H9 (cell line): ENCODE data around the gene GDI2. TPM values are rescaled to one million over a fixed set of nuclear protein-coding genes. Genes with fewer than 3 reads are reported as not detected.

Experiments
- DNase-seq: peaks from one replicate; pipeline ENCODE4 v3.0.0-alpha.2; 2017
- H2AFZ ChIP-seq: one replicate; pipeline ENCODE4 v1.6.1; 2013; ENCODE audit warnings: mild to moderate bottlenecking, low read length, control low read depth, moderate library complexity
- H2AK5ac ChIP-seq: 2 replicates; pipeline ENCODE4 v1.6.1; 2013; ENCODE audit warnings: low read length, control low read depth, mixed read lengths; ENCODE audit not compliant: insufficient read length
- H2BK120ac ChIP-seq: one replicate; pipeline ENCODE4 v1.6.1; 2013; ENCODE audit warnings: low read depth, mild to moderate bottlenecking, low read length, control low read depth, inconsistent platforms; ENCODE audit not compliant: poor library complexity, severe bottlenecking
- H2BK12ac ChIP-seq: 2 replicates; pipeline ENCODE4 v1.6.1; 2013; ENCODE audit warnings: low read length, control low read depth, mixed read lengths, low read depth; ENCODE audit not compliant: insufficient read length
- H2BK15ac ChIP-seq: 2 replicates; pipeline ENCODE4 v1.6.1; 2013; ENCODE audit warnings: low read depth, low read length, control low read depth
- H2BK20ac ChIP-seq: one replicate; pipeline ENCODE4 v1.6.1; 2013; ENCODE audit warnings: low read depth, mild to moderate bottlenecking, low read length, control low read depth, inconsistent platforms; ENCODE audit not compliant: poor library complexity, severe bottlenecking
- H2BK5ac ChIP-seq: 2 replicates; pipeline ENCODE4 v1.6.1; 2013; ENCODE audit warnings: low read length, control low read depth, mixed read lengths; ENCODE audit not compliant: insufficient read length
- H3K14ac ChIP-seq: 2 replicates; pipeline ENCODE4 v1.6.1; 2013; ENCODE audit warnings: low read length, control low read depth; ENCODE audit not compliant: insufficient read depth
- H3K18ac ChIP-seq: 2 replicates; pipeline ENCODE4 v1.6.1; 2013; ENCODE audit warnings: low read depth, mild to moderate bottlenecking, mixed read lengths, low read length, control low read depth; ENCODE audit not compliant: insufficient read length
- H3K23ac ChIP-seq: 2 replicates; pipeline ENCODE4 v1.6.1; 2013; ENCODE audit warnings: low read length, control low read depth, mixed read lengths, low read depth; ENCODE audit not compliant: insufficient read length
- H3K23me2 ChIP-seq: 2 replicates; pipeline ENCODE4 v1.6.1; 2013; ENCODE audit warnings: low read depth, mild to moderate bottlenecking, mixed read lengths, low read length, control low read depth; ENCODE audit not compliant: insufficient read length, poor library complexity, severe bottlenecking
- H3K27ac ChIP-seq: 2 replicates; pipeline ENCODE4 v1.5.1; 2013; ENCODE audit warnings: low read length, control low read depth, mixed read lengths, low read depth; ENCODE audit not compliant: insufficient read length
- H3K27me3 ChIP-seq: 2 replicates; pipeline ENCODE4 v1.6.1; 2013; ENCODE audit warnings: low read length, control low read depth, inconsistent platforms; ENCODE audit not compliant: insufficient read depth
- H3K4ac ChIP-seq: 2 replicates; pipeline ENCODE4 v1.6.1; 2013; ENCODE audit warnings: low read depth, mild to moderate bottlenecking, control low read depth, inconsistent platforms, low read length, moderate library complexity
- H3K4me1 ChIP-seq: 2 replicates; pipeline ENCODE4 v1.6.1; 2013; ENCODE audit warnings: low read length, control low read depth, inconsistent platforms; ENCODE audit not compliant: insufficient read depth
- H3K4me2 ChIP-seq: 2 replicates; pipeline ENCODE4 v1.6.1; 2013; ENCODE audit warnings: low read length, control low read depth, mixed read lengths; ENCODE audit not compliant: insufficient read length, insufficient read depth
- H3K56ac ChIP-seq: 2 replicates; pipeline ENCODE4 v1.6.1; 2013; ENCODE audit warnings: low read depth, mild to moderate bottlenecking, mixed read lengths, low read length, control low read depth; ENCODE audit not compliant: insufficient read length
- H3K79me1 ChIP-seq: 2 replicates; pipeline ENCODE4 v1.6.1; 2013; ENCODE audit warnings: low read depth, mild to moderate bottlenecking, moderate library complexity, low read length, control low read depth, inconsistent platforms; ENCODE audit not compliant: insufficient read depth, poor library complexity, severe bottlenecking
- H3K79me2 ChIP-seq: 2 replicates; pipeline ENCODE4 v1.6.1; 2013; ENCODE audit warnings: low read length, control low read depth, inconsistent platforms; ENCODE audit not compliant: insufficient read depth
- H3K9ac ChIP-seq: 2 replicates; pipeline ENCODE4 v1.6.1; 2013; ENCODE audit warnings: low read length, control low read depth, mixed read lengths; ENCODE audit not compliant: insufficient read length; ENCODE audit errors: extremely low read depth
- H3K9me3 ChIP-seq: one replicate; pipeline ENCODE4 v1.6.1; 2013; ENCODE audit warnings: low read depth, low read length, inconsistent platforms; ENCODE audit not compliant: control insufficient read depth
- H3T11ph ChIP-seq: one replicate; pipeline ENCODE4 v1.6.1; 2013; ENCODE audit warnings: mild to moderate bottlenecking, low read length, control low read depth, inconsistent platforms
- H4K20me1 ChIP-seq: one replicate; pipeline ENCODE4 v1.6.1; 2013; ENCODE audit not compliant: control insufficient read depth, insufficient read length, insufficient read depth
- H4K5ac ChIP-seq: 2 replicates; pipeline ENCODE4 v1.6.1; 2013; ENCODE audit warnings: low read depth, mild to moderate bottlenecking, mixed read lengths, low read length, control low read depth; ENCODE audit not compliant: insufficient read length
- H4K8ac ChIP-seq: replicated peaks from 2 replicates; pipeline ENCODE4 v1.6.1; 2013; ENCODE audit warnings: low read length, control low read depth, mixed read lengths, low read depth; ENCODE audit not compliant: insufficient read length
- H4K91ac ChIP-seq: 2 replicates; pipeline ENCODE4 v1.6.1; 2013; ENCODE audit warnings: low read depth, mild to moderate bottlenecking, moderate library complexity, mixed read lengths, low read length, control low read depth; ENCODE audit not compliant: insufficient read length
- H3K27ac Mint-ChIP-seq, 3 experiments: 2 replicates in 2 of 3; 3 replicates in 1 of 3; pipeline ENCODE4 v1.8.0; 2020 to 2021; ENCODE audit warnings: mixed read lengths in 3 of 3, mild to moderate bottlenecking in 1 of 3, moderate library complexity in 1 of 3
- H3K27me3 Mint-ChIP-seq: 2 replicates; pipeline ENCODE4 v1.8.0; 2021; ENCODE audit warnings: low read depth, mild to moderate bottlenecking, moderate library complexity, mixed read lengths
- H3K36me3 Mint-ChIP-seq, 3 experiments: 2 replicates in 2 of 3; 3 replicates in 1 of 3; pipeline ENCODE4 v1.8.0; 2020 to 2021; ENCODE audit warnings: low read depth in 3 of 3, mixed read lengths in 3 of 3; ENCODE audit not compliant: insufficient read depth in 1 of 3
- H3K4me1 Mint-ChIP-seq, 2 experiments: 2 replicates each; pipeline ENCODE4 v1.8.0; 2020; ENCODE audit warnings: mixed read lengths in 2 of 2
- H3K4me3 Mint-ChIP-seq, 2 experiments: 2 replicates in 1 of 2; 3 replicates in 1 of 2; pipeline ENCODE4 v1.8.0; 2020 to 2021; ENCODE audit warnings: mild to moderate bottlenecking in 2 of 2, mixed read lengths in 2 of 2, moderate library complexity in 1 of 2
- H3K9me3 Mint-ChIP-seq, 2 experiments: 2 replicates in 1 of 2; 3 replicates in 1 of 2; pipeline ENCODE4 v1.8.0; 2020; ENCODE audit warnings: mild to moderate bottlenecking in 2 of 2, mixed read lengths in 2 of 2, moderate library complexity in 1 of 2
- WGBS: extraction: QIAGEN DNeasy Blood & Tissue Kit; methylation state at CpG from one replicate; pipeline ENCODE4 v1.1.7; 2013; ENCODE audit warnings: missing lambda C conversion rate, low lambda C conversion rate, mixed read lengths; ENCODE audit not compliant: insufficient read length; ENCODE audit errors: extremely low coverage; 5-methylcytosine and 5-hydroxymethylcytosine counted together
- total RNA-seq: library from RNA; stranded (reverse); gene quantifications from 2 replicates; pipeline ENCODE4 v1.2.1, GENCODE V29; 2021
- TF ChIP-seq, protein P1 (sequence below): fragments of 200-600 bp; sonication (generic); conservative IDR thresholded peaks from 3 replicates; pipeline ENCODE4 v1.8.0; 2021; ENCODE audit warnings: antibody characterized with exemption, mild to moderate bottlenecking

GDI2 gene
- total RNA-seq, 1 experiment from 2014 or later, result 351 TPM

DNA sequence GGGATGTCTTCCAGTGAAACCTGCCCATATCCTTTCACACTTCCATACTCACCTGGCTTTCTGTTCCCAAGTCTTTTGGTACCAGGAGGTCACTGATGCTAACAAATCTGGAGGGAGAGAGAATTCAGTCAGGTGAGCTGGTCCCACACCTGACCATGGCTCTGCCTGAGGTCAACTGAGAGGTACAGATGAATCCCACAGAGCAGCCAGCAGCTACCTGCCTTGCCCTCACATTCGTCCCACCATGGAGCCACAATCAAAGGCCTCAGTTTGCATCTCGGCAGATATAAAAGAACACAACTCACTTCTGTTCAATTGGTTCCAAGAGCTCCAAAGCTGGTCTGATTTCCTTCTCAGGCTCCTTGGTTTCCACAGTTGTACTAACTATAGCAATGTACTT lies 47.0 kb downstream of the GDI2 start:
- no peaks in the 10 kb centered on the region for H3K9me3 ChIP-seq
- no peak overlapping the region for H2BK120ac ChIP-seq
- no peak overlapping the region for H2BK5ac ChIP-seq
- H4K8ac ChIP-seq, result no peak overlapping the region
- no peak overlapping the region for H4K91ac ChIP-seq
- no peak overlapping the region for H3K23ac ChIP-seq
- H4K20me1 ChIP-seq, result no peaks in the 10 kb centered on the region
- no peak overlapping the region for H3K9ac ChIP-seq
- no peaks in the 10 kb centered on the region for H3K27me3 Mint-ChIP-seq
- H2AFZ ChIP-seq, result no peak overlapping the region
- H2BK15ac ChIP-seq, result no peak overlapping the region
- H2AK5ac ChIP-seq, result no peak overlapping the region
- H3K4ac ChIP-seq, result no peak overlapping the region
- no peaks in the 10 kb centered on the region for H3K79me1 ChIP-seq
- TF ChIP-seq, protein P1, sequence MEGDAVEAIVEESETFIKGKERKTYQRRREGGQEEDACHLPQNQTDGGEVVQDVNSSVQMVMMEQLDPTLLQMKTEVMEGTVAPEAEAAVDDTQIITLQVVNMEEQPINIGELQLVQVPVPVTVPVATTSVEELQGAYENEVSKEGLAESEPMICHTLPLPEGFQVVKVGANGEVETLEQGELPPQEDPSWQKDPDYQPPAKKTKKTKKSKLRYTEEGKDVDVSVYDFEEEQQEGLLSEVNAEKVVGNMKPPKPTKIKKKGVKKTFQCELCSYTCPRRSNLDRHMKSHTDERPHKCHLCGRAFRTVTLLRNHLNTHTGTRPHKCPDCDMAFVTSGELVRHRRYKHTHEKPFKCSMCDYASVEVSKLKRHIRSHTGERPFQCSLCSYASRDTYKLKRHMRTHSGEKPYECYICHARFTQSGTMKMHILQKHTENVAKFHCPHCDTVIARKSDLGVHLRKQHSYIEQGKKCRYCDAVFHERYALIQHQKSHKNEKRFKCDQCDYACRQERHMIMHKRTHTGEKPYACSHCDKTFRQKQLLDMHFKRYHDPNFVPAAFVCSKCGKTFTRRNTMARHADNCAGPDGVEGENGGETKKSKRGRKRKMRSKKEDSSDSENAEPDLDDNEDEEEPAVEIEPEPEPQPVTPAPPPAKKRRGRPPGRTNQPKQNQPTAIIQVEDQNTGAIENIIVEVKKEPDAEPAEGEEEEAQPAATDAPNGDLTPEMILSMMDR, result no peak
- H3K4me1 Mint-ChIP-seq, result no peaks in the 10 kb centered on the region
- no peak overlapping the region for H3K56ac ChIP-seq
- no peak overlapping the region for H3K14ac ChIP-seq
- H3K4me2 ChIP-seq, result no peak overlapping the region
- H3K4me3 Mint-ChIP-seq, result no peak overlapping the region
- DNase-seq, result no peak
- no peaks in the 10 kb centered on the region for H3K27me3 ChIP-seq
- H3K27ac Mint-ChIP-seq, result peak overlapping the region in 1 of 3 experiments; percentile 56; a peak in 1 of 7 replicates
- no peak overlapping the region for H3T11ph ChIP-seq
- no peaks in the 10 kb centered on the region for H3K4me1 ChIP-seq
- no peaks in the 10 kb centered on the region for H3K79me2 ChIP-seq
- no peak overlapping the region for H3K18ac ChIP-seq
- H3K23me2 ChIP-seq, result no peaks in the 10 kb centered on the region
- no peaks in the 10 kb centered on the region for H3K9me3 Mint-ChIP-seq
- H2BK12ac ChIP-seq, result no peak overlapping the region
- no peak overlapping the region for H3K27ac ChIP-seq
- no peak overlapping the region for H4K5ac ChIP-seq
- no peak overlapping the region for H2BK20ac ChIP-seq
- peaks cover 36 to 77% (median 71%) of the 10 kb centered on the region in 3 experiments; a peak in 6 of 7 replicates for H3K36me3 Mint-ChIP-seq
- no CpG with 5 or more reads among the region's 2 CpGs for WGBS
